ENCODE measurements around the gene MAB21L1. TPM values are rescaled to one million over a fixed set of nuclear protein-coding genes. Genes with fewer than 3 reads are reported as not detected.
A peak's percentile ranks its signal among the peaks of the same experiment; 100 is the strongest.

MAB21L1 gene
- total RNA-seq, 4 donors from 2014 or later = 0.48 to 3.7 (median 0.57) TPM

DNA sequence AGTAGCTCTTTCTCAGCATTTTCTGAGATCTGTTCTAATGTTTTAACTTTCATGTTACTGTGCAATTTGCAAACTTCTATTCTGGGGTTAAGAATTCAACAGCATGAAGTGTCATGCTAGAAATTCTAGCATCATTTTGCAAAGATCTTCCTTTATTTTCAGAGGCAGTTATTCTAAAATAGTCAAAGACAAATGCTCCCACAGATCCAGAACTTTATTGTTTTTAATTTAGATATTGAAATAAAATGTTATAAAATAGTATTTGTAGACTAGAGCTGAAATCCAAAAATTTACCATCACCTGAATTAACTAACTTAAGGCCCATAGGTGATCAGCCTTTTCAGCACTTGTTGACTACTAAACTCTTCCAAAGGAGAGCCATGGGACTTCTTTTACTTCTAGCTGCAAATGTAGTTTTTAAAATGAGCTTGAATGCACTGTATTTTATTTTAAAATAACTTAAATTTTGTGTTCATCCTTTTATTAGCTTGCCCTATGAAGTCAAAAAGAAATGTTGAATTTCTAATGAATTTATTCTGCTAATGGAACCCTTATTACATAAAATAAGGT lies 3.2 kb downstream of the MAB21L1 start:
- Histone ChIP-seq H3K4me3 (no peak overlapping the region), H3K27ac (no peak overlapping the region), H3K36me3 (no peaks in the 10 kb centered on the region), H3K9me3 (no peaks in the 10 kb centered on the region), H3K27me3 (peaks cover 99% of the 10 kb centered on the region), H3K4me1 (peaks cover 0 to 10% (median 0%) of the 10 kb centered on the region in 4 donors)
- in situ Hi-C loops (cut with MboI; ENCODE audit: low pct_ligation_motif_present in 1 of 4, low pct_unique_long_range_greater_than_20kb in 1 of 4, low sequenced_read_pairs in 3 of 4) (no loop called here), intact Hi-C loops (cut with DNase I; ENCODE audit: low total_unique reads) (no loop called here)
- DNase-seq = no peak
- no peak for TF ChIP-seq POLR2A (IDR thresholded peaks at IDR 0.05)
- TF ChIP-seq EP300 (IDR thresholded peaks at IDR 0.05; ENCODE audit: low read depth) = no peak
- no peak for TF ChIP-seq POLR2AphosphoS5 (IDR thresholded peaks at IDR 0.05)
- TF ChIP-seq, protein P1, sequence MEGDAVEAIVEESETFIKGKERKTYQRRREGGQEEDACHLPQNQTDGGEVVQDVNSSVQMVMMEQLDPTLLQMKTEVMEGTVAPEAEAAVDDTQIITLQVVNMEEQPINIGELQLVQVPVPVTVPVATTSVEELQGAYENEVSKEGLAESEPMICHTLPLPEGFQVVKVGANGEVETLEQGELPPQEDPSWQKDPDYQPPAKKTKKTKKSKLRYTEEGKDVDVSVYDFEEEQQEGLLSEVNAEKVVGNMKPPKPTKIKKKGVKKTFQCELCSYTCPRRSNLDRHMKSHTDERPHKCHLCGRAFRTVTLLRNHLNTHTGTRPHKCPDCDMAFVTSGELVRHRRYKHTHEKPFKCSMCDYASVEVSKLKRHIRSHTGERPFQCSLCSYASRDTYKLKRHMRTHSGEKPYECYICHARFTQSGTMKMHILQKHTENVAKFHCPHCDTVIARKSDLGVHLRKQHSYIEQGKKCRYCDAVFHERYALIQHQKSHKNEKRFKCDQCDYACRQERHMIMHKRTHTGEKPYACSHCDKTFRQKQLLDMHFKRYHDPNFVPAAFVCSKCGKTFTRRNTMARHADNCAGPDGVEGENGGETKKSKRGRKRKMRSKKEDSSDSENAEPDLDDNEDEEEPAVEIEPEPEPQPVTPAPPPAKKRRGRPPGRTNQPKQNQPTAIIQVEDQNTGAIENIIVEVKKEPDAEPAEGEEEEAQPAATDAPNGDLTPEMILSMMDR (IDR thresholded peaks at IDR 0.05) = no peak

DNA sequence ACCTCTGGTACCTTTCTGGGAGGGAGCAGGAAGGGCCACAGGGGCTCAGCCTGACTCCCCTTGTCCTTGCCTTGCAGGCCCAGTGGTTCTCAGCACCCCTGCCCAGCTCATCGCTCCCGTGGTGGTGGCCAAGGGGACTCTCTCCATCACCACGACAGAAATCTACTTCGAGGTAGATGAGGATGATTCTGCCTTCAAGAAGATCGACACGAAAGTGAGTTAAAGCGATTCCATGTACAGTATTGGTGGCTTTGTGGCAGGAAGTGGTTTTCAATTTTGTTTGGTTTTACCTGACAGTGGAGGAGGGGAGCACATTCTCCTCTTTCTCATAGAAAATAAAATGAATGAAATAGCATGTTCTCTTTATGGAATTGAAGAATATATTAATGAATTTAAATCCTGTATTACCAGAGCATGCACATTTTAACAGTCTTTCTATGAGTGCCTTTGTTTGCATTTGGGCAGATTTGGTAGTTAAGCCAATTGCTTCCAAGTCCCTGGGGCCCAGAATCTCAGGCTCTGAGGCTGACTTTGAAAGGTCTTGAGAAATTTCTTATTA lies 4.1 kb downstream of the MAB21L1 start:
- intact Hi-C loops (cut with DNase I; ENCODE audit: low total_unique reads) = no loop called here
- in situ Hi-C loops (cut with MboI; ENCODE audit: low pct_ligation_motif_present in 1 of 4, low pct_unique_long_range_greater_than_20kb in 1 of 4, low sequenced_read_pairs in 3 of 4) = no loop called here
- Histone ChIP-seq H3K36me3 (no peaks in the 10 kb centered on the region), H3K9me3 (no peaks in the 10 kb centered on the region), H3K27ac (no peak overlapping the region), H3K4me1 (peaks cover 0 to 10% (median 0%) of the 10 kb centered on the region in 4 donors), H3K4me3 (peak overlapping the region in 1 of 4 donors; percentile 4), H3K27me3 (peaks cover 90% of the 10 kb centered on the region)
- WGBS, 2 donors (ENCODE audit: low coverage in 1 of 2) = 68 to 83% methylated on average over 1 to 7 of the region's 7 CpGs
- TF ChIP-seq POLR2AphosphoS5 (IDR thresholded peaks at IDR 0.05) (no peak), EP300 (IDR thresholded peaks at IDR 0.05; ENCODE audit: low read depth) (no peak), POLR2A (IDR thresholded peaks at IDR 0.05) (no peak)
- TF ChIP-seq, protein P1 (IDR thresholded peaks at IDR 0.05) = no peak
- DNase-seq = no peak

DNA sequence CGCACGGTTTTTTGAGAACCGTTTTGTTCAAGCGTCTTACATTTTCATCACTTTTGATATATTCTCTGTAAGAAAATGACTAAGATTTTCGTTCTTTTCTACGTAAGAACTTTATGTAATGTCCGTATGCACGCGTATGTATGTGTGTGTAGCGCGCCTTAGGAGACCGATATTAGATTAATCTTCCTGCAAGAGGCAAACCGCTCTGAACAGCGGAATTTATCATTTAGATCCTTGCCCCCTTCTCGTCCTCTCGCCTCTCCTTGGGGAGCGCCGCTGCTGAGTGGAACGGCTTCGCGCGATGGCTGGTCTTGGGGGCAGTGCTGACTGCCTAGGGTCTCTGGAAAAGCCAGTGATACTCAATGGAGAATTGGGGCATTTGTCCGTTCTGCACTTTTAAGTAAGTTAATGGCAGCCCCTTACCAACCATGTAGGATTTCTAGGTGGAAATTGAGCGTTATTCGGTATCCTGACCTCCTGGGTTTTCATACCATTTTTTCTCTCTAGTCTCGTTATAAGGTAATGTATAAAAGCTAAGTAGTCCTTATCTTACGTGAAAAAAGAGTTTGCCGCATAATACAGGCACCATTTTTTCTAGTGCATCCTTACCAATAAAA lies 4.7 kb downstream of the MAB21L1 start:
- DNase-seq = no peak
- peaks cover 0 to 10% (median 0%) of the 10 kb centered on the region in 4 donors for H3K4me1 ChIP-seq
- H3K27ac ChIP-seq = no peak overlapping the region
- no peaks in the 10 kb centered on the region for H3K36me3 ChIP-seq
- in situ Hi-C loops (cut with MboI; ENCODE audit: low pct_ligation_motif_present in 1 of 4, low pct_unique_long_range_greater_than_20kb in 1 of 4, low sequenced_read_pairs in 3 of 4) = no loop called here
- 74 to 79% methylated on average over 26 to 28 of the region's 28 CpGs for WGBS, 2 donors (ENCODE audit: low coverage in 1 of 2)
- TF ChIP-seq POLR2A (IDR thresholded peaks at IDR 0.05) = no peak
- TF ChIP-seq, protein P1 (IDR thresholded peaks at IDR 0.05) = no peak
- intact Hi-C loops (cut with DNase I; ENCODE audit: low total_unique reads) = no loop called here
- no peaks in the 10 kb centered on the region for H3K9me3 ChIP-seq
- no peak overlapping the region for H3K4me3 ChIP-seq
- peaks cover 84% of the 10 kb centered on the region for H3K27me3 ChIP-seq

DNA sequence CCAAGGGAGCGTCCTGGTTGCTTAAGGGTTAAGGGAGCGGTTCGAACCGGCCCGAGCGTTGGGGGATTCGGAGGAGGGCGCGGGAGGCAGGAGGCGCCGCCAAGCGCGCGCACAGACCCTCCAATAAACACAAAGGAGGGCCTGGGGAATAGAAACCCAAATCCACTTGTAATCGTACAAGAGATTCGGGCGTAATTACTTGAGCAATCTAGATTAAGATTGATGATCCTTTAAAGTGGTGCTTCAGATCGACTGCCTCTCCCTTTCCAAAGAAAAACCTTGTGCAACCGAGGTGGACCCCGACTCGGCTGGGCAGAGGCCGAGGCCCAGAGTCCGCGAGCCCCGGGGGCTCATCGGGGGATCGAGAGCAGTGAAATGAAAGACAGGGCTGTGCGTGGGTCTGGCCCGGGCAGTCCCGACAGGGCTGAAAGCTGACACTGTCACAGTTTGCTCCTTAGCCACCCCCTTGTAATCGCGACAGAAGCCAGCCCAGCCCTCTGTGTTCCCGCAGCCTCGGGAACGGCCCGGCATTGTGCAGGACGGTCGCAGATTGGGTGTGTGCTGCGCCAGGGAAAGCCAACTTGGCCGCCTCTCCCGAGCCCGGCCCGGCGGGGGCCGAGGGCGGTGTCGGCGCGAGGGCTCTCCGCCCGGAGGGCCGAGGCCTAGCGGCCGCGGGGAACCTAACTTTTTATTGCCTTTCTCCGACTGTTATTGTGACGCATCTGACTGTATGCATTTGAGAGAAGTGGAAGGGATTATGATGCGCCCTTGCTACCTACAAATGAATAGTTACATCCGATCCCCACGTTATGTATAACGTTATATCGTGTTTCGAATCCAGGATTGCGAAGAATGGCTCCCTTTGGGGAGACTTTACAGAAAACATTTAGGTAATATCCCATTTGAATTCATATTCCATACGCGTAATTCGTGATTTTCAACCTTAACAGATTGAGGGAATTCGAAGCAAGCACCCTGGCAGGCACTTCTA lies 5.5 kb downstream of the MAB21L1 start:
- intact Hi-C loops (cut with DNase I; ENCODE audit: low total_unique reads) = no loop called here
- in situ Hi-C loops (cut with MboI; ENCODE audit: low pct_ligation_motif_present in 1 of 4, low pct_unique_long_range_greater_than_20kb in 1 of 4, low sequenced_read_pairs in 3 of 4) = no loop called here
- Histone ChIP-seq H3K9me3 (no peaks in the 10 kb centered on the region), H3K4me1 (peaks cover 0 to 10% (median 0%) of the 10 kb centered on the region in 4 donors), H3K27me3 (peaks cover 75% of the 10 kb centered on the region), H3K4me3 (peak overlapping the region in 3 of 4 donors; percentile 11 to 50 (median 27)), H3K36me3 (no peaks in the 10 kb centered on the region), H3K27ac (peak overlapping the region; percentile 9 to 57 (median 32))
- DNase-seq = peak; percentile 9
- WGBS, 2 donors (ENCODE audit: low coverage in 1 of 2) = 19 to 31% methylated on average over 28 to 57 of the region's 68 CpGs
- TF ChIP-seq POLR2A (IDR thresholded peaks at IDR 0.05) (no peak), EP300 (IDR thresholded peaks at IDR 0.05; ENCODE audit: low read depth) (no peak), POLR2AphosphoS5 (IDR thresholded peaks at IDR 0.05) (no peak)
- TF ChIP-seq, protein P1 (IDR thresholded peaks at IDR 0.05) = no peak

All from transverse colon (tissue), 4 donors.